ENCODE measurements around the gene ELF1. TPM values are rescaled to one million over a fixed set of nuclear protein-coding genes. Genes with fewer than 3 reads are reported as not detected.
"Not testable (repeated sequence)": the region's sequence is repeated elsewhere in the genome, so short reads cannot be mapped to it uniquely, and the experiment has no call there.

The ELF1 gene
- total and polyA plus RNA-seq, 9 donors, result 21.7 to 39.5 (median 28.7) TPM

- no peak for DNase-seq
- H3K36me3 ChIP-seq (ENCODE audit: control insufficient read depth, insufficient read depth, low read length), result peaks cover 23% of the 10 kb centered on the region
- no CpG with 5 or more reads among the region's 1 CpG for WGBS (ENCODE audit: insufficient coverage)
- no peak overlapping the region for H3K4me3 ChIP-seq (ENCODE audit: low read length)
- H3K27ac ChIP-seq (ENCODE audit: low read length), result no peak overlapping the region
- H3K4me1 ChIP-seq (ENCODE audit: control insufficient read depth, insufficient read depth, low read length), result no peaks in the 10 kb centered on the region
- H3K27me3 ChIP-seq (ENCODE audit: control insufficient read depth, insufficient read depth, low read length), result no peaks in the 10 kb centered on the region
- no peaks in the 10 kb centered on the region for H3K9me3 ChIP-seq (replicated peaks; ENCODE audit: control insufficient read depth, low read depth, low read length)
Measured at GRCh38 chr13:40946485-40946884, 72.6 kb downstream of the ELF1 start.

GRCh38 chr13:40943073-40943472 is 76.0 kb downstream of the ELF1 start:
- Histone ChIP-seq H3K27me3 (ENCODE audit: control insufficient read depth, insufficient read depth, low read length) (no peaks in the 10 kb centered on the region), H3K36me3 (ENCODE audit: control insufficient read depth, insufficient read depth, low read length) (peaks cover 19% of the 10 kb centered on the region), H3K27ac (ENCODE audit: low read length) (no peak overlapping the region), H3K4me1 (ENCODE audit: control insufficient read depth, insufficient read depth, low read length) (no peaks in the 10 kb centered on the region), H3K4me3 (ENCODE audit: low read length) (no peak overlapping the region), H3K9me3 (replicated peaks; ENCODE audit: control insufficient read depth, low read depth, low read length) (no peaks in the 10 kb centered on the region)
- no peak for DNase-seq

GRCh38 chr13:40941581-40941980 is 77.5 kb downstream of the ELF1 start:
- Histone ChIP-seq H3K27ac (ENCODE audit: low read length) (no peak overlapping the region), H3K9me3 (replicated peaks; ENCODE audit: control insufficient read depth, low read depth, low read length) (no peaks in the 10 kb centered on the region), H3K4me3 (ENCODE audit: low read length) (no peak overlapping the region), H3K4me1 (ENCODE audit: control insufficient read depth, insufficient read depth, low read length) (no peaks in the 10 kb centered on the region), H3K27me3 (ENCODE audit: control insufficient read depth, insufficient read depth, low read length) (no peaks in the 10 kb centered on the region), H3K36me3 (ENCODE audit: control insufficient read depth, insufficient read depth, low read length) (peaks cover 16% of the 10 kb centered on the region)
- no peak for DNase-seq
- WGBS (ENCODE audit: insufficient coverage), result 91% methylated on average over 5 of the region's 5 CpGs

GRCh38 chr13:40940841-40941240 is 78.3 kb downstream of the ELF1 start:
- WGBS (ENCODE audit: insufficient coverage), result 83% methylated on average over 3 of the region's 6 CpGs
- Histone ChIP-seq H3K4me3 (ENCODE audit: low read length) (no peak overlapping the region), H3K27me3 (ENCODE audit: control insufficient read depth, insufficient read depth, low read length) (no peaks in the 10 kb centered on the region), H3K9me3 (replicated peaks; ENCODE audit: control insufficient read depth, low read depth, low read length) (no peaks in the 10 kb centered on the region), H3K36me3 (ENCODE audit: control insufficient read depth, insufficient read depth, low read length) (peaks cover 13% of the 10 kb centered on the region), H3K4me1 (ENCODE audit: control insufficient read depth, insufficient read depth, low read length) (no peaks in the 10 kb centered on the region), H3K27ac (ENCODE audit: low read length) (no peak overlapping the region)
- DNase-seq, result no peak

- Histone ChIP-seq H3K4me1 (ENCODE audit: control insufficient read depth, insufficient read depth, low read length) (no peaks in the 10 kb centered on the region), H3K36me3 (ENCODE audit: control insufficient read depth, insufficient read depth, low read length) (peaks cover 8% of the 10 kb centered on the region), H3K27me3 (ENCODE audit: control insufficient read depth, insufficient read depth, low read length) (no peaks in the 10 kb centered on the region), H3K27ac (ENCODE audit: low read length) (no peak overlapping the region), H3K4me3 (ENCODE audit: low read length) (no peak overlapping the region), H3K9me3 (replicated peaks; ENCODE audit: control insufficient read depth, low read depth, low read length) (no peaks in the 10 kb centered on the region)
- no peak for DNase-seq
- 90% methylated on average over 3 of the region's 4 CpGs for WGBS (ENCODE audit: insufficient coverage)
Measured at GRCh38 chr13:40933508-40934204, 85.5 kb downstream of the ELF1 start.

GRCh38 chr13:40932252-40932651 is 86.9 kb downstream of the ELF1 start:
- Histone ChIP-seq H3K4me1 (ENCODE audit: control insufficient read depth, insufficient read depth, low read length) (no peaks in the 10 kb centered on the region), H3K36me3 (ENCODE audit: control insufficient read depth, insufficient read depth, low read length) (peaks cover 8% of the 10 kb centered on the region), H3K27ac (ENCODE audit: low read length) (no peak overlapping the region), H3K27me3 (ENCODE audit: control insufficient read depth, insufficient read depth, low read length) (no peaks in the 10 kb centered on the region), H3K9me3 (replicated peaks; ENCODE audit: control insufficient read depth, low read depth, low read length) (no peaks in the 10 kb centered on the region), H3K4me3 (ENCODE audit: low read length) (no peak overlapping the region)
- DNase-seq, result no peak
- WGBS (ENCODE audit: insufficient coverage), result no CpG with 5 or more reads among the region's 2 CpGs

- H3K36me3 ChIP-seq (ENCODE audit: control insufficient read depth, insufficient read depth, low read length), result peaks cover 8% of the 10 kb centered on the region
- H3K4me1 ChIP-seq (ENCODE audit: control insufficient read depth, insufficient read depth, low read length), result no peaks in the 10 kb centered on the region
- no peaks in the 10 kb centered on the region for H3K9me3 ChIP-seq (replicated peaks; ENCODE audit: control insufficient read depth, low read depth, low read length)
- no peak for DNase-seq
- H3K4me3 ChIP-seq (ENCODE audit: low read length), result no peak overlapping the region
- H3K27me3 ChIP-seq (ENCODE audit: control insufficient read depth, insufficient read depth, low read length), result no peaks in the 10 kb centered on the region
- H3K27ac ChIP-seq (ENCODE audit: low read length), result no peak overlapping the region
- 100% methylated on average over 1 of the region's 1 CpG for WGBS (ENCODE audit: insufficient coverage)
Measured at GRCh38 chr13:40931719-40932118, 87.4 kb downstream of the ELF1 start.

GRCh38 chr13:40929883-40930282 is 89.2 kb downstream of the ELF1 start:
- H3K36me3 ChIP-seq (ENCODE audit: control insufficient read depth, insufficient read depth, low read length); H3K27ac ChIP-seq (ENCODE audit: low read length); H3K27me3 ChIP-seq (ENCODE audit: control insufficient read depth, insufficient read depth, low read length); DNase-seq; H3K4me1 ChIP-seq (ENCODE audit: control insufficient read depth, insufficient read depth, low read length); H3K4me3 ChIP-seq (ENCODE audit: low read length); H3K9me3 ChIP-seq (replicated peaks; ENCODE audit: control insufficient read depth, low read depth, low read length): not testable (repeated sequence)
- no CpG with 5 or more reads among the region's 3 CpGs for WGBS (ENCODE audit: insufficient coverage)

- DNase-seq, result no peak
- Histone ChIP-seq H3K4me3 (ENCODE audit: low read length) (no peak overlapping the region), H3K27ac (ENCODE audit: low read length) (no peak overlapping the region), H3K4me1 (ENCODE audit: control insufficient read depth, insufficient read depth, low read length) (no peaks in the 10 kb centered on the region), H3K9me3 (replicated peaks; ENCODE audit: control insufficient read depth, low read depth, low read length) (no peaks in the 10 kb centered on the region), H3K27me3 (ENCODE audit: control insufficient read depth, insufficient read depth, low read length) (no peaks in the 10 kb centered on the region), H3K36me3 (ENCODE audit: control insufficient read depth, insufficient read depth, low read length) (peaks cover 8% of the 10 kb centered on the region)
- WGBS (ENCODE audit: insufficient coverage), result 25% methylated on average over 1 of the region's 3 CpGs
Measured at GRCh38 chr13:40928980-40929379, 90.1 kb downstream of the ELF1 start.

GRCh38 chr13:40927929-40928328 is 91.2 kb downstream of the ELF1 start:
- Histone ChIP-seq H3K4me3 (ENCODE audit: low read length) (no peak overlapping the region), H3K27ac (ENCODE audit: low read length) (no peak overlapping the region), H3K9me3 (replicated peaks; ENCODE audit: control insufficient read depth, low read depth, low read length) (no peaks in the 10 kb centered on the region), H3K36me3 (ENCODE audit: control insufficient read depth, insufficient read depth, low read length) (peaks cover 4% of the 10 kb centered on the region), H3K4me1 (ENCODE audit: control insufficient read depth, insufficient read depth, low read length) (no peaks in the 10 kb centered on the region), H3K27me3 (ENCODE audit: control insufficient read depth, insufficient read depth, low read length) (no peaks in the 10 kb centered on the region)
- 93% methylated on average over 7 of the region's 9 CpGs for WGBS (ENCODE audit: insufficient coverage)
- no peak for DNase-seq

GRCh38 chr13:40923867-40924266 is 95.2 kb downstream of the ELF1 start:
- H3K36me3 ChIP-seq (ENCODE audit: control insufficient read depth, insufficient read depth, low read length), result no peaks in the 10 kb centered on the region
- no peak for DNase-seq
- no peak overlapping the region for H3K27ac ChIP-seq (ENCODE audit: low read length)
- peaks cover 3% of the 10 kb centered on the region for H3K4me1 ChIP-seq (ENCODE audit: control insufficient read depth, insufficient read depth, low read length)
- no peaks in the 10 kb centered on the region for H3K9me3 ChIP-seq (replicated peaks; ENCODE audit: control insufficient read depth, low read depth, low read length)
- H3K27me3 ChIP-seq (ENCODE audit: control insufficient read depth, insufficient read depth, low read length), result no peaks in the 10 kb centered on the region
- H3K4me3 ChIP-seq (ENCODE audit: low read length), result no peak overlapping the region

Measured in muscle of leg (tissue), 11 donors.